Neural progenitor cell (in vitro differentiated cells): ENCODE data around the gene CCDC117.

ENCODE experiments used
- EZH2 ChIP-seq: fragments of 200-600 bp; sonication (generic); IDR thresholded peaks from 2 replicates; pipeline ENCODE4 v1.6.1; 2017; ENCODE audit warnings: antibody characterized with exemption, mild to moderate bottlenecking, moderate library complexity
- TF ChIP-seq, protein P1 (sequence below): fragments of 200-600 bp; sonication (generic); IDR thresholded peaks from 2 replicates; pipeline ENCODE4 v1.5.1; 2017; ENCODE audit warnings: antibody characterized with exemption, mild to moderate bottlenecking

DNA sequence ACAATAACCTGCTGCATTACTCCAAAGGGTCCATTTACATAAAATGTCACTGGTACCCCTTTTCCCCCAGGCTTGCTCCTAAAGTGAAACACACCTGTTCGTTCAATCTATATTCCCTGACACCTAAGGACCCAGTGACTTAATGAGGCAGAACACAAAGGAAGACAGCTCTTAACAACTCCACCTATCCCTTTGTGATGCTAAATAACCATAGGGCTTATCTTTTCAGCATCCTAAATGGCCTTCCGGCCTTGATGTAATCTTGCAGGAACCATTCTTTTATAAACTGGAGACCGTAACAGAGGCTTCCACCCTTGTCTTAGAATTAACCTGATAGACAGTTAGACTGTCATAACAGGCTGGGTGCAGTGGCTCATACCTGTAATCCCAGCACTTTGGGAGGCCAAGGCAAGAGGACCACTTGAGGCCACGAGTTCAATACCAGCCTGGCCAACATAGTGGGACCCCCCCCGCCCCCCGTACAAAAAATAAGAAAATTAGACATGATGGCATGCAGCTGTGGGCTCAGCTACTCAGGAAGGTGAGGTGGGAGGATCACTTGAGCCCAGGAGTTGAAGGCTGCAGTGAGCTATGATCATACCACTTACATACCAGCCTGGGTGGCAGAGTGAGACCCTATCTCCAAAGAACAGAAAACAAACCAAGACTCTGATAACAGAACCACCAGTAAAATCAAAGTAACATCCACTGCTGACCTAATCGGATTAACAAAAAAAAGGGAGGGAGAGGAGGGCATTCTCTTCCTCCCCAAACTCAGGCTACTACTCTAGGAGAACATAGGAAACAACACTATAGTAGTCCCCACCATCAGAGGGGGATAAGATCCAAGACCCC, 36.0 kb upstream of the CCDC117 start:
- TF ChIP-seq, protein P1, sequence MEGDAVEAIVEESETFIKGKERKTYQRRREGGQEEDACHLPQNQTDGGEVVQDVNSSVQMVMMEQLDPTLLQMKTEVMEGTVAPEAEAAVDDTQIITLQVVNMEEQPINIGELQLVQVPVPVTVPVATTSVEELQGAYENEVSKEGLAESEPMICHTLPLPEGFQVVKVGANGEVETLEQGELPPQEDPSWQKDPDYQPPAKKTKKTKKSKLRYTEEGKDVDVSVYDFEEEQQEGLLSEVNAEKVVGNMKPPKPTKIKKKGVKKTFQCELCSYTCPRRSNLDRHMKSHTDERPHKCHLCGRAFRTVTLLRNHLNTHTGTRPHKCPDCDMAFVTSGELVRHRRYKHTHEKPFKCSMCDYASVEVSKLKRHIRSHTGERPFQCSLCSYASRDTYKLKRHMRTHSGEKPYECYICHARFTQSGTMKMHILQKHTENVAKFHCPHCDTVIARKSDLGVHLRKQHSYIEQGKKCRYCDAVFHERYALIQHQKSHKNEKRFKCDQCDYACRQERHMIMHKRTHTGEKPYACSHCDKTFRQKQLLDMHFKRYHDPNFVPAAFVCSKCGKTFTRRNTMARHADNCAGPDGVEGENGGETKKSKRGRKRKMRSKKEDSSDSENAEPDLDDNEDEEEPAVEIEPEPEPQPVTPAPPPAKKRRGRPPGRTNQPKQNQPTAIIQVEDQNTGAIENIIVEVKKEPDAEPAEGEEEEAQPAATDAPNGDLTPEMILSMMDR = no peak
- no peak for TF ChIP-seq EZH2
